ENCODE results near the gene AFMID. TPM values are rescaled to one million over a fixed set of nuclear protein-coding genes. Genes with fewer than 3 reads are reported as not detected.
A peak's percentile ranks its signal among the peaks of the same experiment; 100 is the strongest.
"Not testable (repeated sequence)": the region's sequence is repeated elsewhere in the genome, so short reads cannot be mapped to it uniquely, and the experiment has no call there.

The AFMID gene
- total and polyA plus RNA-seq, 3 donors from 2014 or later, result 36.1 to 82.2 (median 59.4) TPM

DNA sequence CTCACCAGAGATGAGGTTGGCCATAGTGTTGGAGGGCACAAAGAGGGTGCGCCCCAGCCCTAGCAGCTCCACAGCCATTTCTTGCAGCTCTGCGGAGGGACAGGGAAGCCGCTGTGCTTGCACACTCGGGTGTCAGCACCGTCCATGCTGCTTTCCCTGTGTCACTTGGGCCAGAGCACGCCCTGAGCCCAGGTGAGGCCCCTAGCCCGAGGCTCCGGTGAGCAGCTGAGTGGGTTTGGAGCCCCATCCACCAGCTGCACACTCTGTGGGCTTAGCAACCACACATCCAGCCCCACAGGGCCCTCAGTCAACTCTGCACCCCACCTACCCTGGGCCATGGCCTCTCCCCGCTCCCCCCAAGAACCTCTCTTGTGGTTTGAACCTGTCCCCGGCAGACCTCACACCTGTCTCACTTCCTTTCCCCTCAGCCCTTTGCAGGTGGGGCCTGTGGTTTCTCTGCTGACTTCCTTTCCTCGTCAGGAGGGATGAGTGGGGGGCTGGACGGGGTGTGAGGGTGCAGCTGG lies 65.0 kb downstream of the AFMID start:
- H3K9me3 ChIP-seq, result no peaks in the 10 kb centered on the region
- WGBS, 2 donors, result 82 to 88% methylated on average over 9 to 10 of the region's 12 CpGs

DNA sequence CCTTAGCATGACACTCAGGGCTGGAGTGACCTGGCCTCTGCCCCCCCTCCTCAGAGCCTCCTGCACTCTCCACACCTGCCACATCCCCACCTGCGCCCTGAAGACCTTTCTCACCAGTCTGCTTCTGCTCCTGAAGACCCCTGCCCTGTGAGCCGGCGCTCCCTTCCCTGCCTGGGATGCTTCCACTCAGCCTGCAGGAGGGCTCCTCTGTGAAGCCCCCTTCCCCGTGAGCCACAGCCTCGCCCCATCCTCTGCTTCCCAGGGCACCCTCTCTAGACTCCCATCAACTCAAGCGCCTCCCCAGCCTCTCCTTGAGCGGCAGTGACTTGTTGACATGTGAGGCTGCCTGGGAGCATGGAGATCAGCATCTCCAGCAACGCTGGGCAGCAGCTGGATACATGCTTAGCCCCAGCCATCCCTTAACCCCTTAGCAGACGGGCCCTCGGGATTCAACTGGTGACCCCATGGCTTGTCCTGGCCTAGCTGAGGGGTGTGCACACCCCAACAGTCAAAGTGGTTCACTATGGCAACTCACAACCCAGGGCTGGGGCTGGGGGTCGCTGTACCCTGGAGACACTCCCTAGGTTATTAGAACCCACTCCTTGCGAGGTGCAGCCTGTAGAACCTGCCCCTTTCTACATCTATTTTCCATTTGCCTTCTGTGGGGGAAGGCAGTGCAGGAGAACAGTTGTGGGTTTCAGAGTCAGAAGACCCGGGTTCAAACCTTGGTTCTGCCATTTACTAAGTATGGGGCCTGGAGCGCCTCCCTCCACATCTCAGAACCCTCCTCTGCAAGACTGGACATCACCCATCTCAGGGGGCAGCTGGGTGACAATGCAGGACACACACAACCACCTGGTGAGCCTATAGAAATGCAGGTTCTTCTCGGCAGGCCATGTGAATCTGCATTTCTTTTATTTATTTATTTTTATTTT lies 65.8 kb downstream of the AFMID start:
- Histone ChIP-seq H3K4me3 (no peak overlapping the region), H3K4me1 (peaks cover 6% of the 10 kb centered on the region), H3K9me3 (no peaks in the 10 kb centered on the region), H3K36me3 (ENCODE audit: low read depth, missing control alignments) (no peaks in the 10 kb centered on the region), H3K27ac (no peak overlapping the region), H3K27me3 (no peaks in the 10 kb centered on the region)
- intact Hi-C loops (cut with DNase I; ENCODE audit: low total_unique reads), result loop anchor here (10.0 kb wide), 1 partner anchor 138 kb away; no protein-coding TSS in a partner anchor
- 72 to 83% methylated on average over 14 to 15 of the region's 15 CpGs for WGBS, 2 donors
- no peak for DNase-seq
- TF ChIP-seq, protein P1, sequence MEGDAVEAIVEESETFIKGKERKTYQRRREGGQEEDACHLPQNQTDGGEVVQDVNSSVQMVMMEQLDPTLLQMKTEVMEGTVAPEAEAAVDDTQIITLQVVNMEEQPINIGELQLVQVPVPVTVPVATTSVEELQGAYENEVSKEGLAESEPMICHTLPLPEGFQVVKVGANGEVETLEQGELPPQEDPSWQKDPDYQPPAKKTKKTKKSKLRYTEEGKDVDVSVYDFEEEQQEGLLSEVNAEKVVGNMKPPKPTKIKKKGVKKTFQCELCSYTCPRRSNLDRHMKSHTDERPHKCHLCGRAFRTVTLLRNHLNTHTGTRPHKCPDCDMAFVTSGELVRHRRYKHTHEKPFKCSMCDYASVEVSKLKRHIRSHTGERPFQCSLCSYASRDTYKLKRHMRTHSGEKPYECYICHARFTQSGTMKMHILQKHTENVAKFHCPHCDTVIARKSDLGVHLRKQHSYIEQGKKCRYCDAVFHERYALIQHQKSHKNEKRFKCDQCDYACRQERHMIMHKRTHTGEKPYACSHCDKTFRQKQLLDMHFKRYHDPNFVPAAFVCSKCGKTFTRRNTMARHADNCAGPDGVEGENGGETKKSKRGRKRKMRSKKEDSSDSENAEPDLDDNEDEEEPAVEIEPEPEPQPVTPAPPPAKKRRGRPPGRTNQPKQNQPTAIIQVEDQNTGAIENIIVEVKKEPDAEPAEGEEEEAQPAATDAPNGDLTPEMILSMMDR (IDR thresholded peaks at IDR 0.05), result no peak
- TF ChIP-seq POLR2A (IDR thresholded peaks at IDR 0.05), result no peak

More for the DNA sequence above, 65.0 kb downstream of the AFMID start:
- TF ChIP-seq, protein P1 (IDR thresholded peaks at IDR 0.05), result no peak
- no peak for TF ChIP-seq POLR2A (IDR thresholded peaks at IDR 0.05)
- Histone ChIP-seq H3K36me3 (ENCODE audit: low read depth, missing control alignments) (no peaks in the 10 kb centered on the region), H3K27me3 (no peaks in the 10 kb centered on the region), H3K27ac (no peak overlapping the region), H3K4me3 (no peak overlapping the region), H3K4me1 (peaks cover 6% of the 10 kb centered on the region)
- DNase-seq, result no peak
- intact Hi-C loops (cut with DNase I; ENCODE audit: low total_unique reads), result loop anchor here (10.0 kb wide), 1 partner anchor 137 kb away; no protein-coding TSS in a partner anchor

DNA sequence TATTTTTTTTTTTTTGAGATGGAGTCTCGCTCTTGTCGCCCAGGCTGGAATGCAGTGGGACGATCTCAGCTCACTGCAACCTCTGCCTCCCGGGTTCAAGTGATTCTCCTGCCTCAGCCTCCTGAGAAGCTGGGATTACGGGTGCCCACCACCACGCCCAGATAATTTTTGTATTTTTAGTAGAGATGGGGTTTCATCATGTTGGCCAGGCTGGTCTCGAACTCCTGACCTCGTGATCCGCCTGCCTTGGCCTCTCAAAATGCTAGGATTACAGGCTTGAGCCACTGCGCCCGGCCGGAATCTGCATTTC lies 66.4 kb downstream of the AFMID start:
- H3K4me1 ChIP-seq; H3K9me3 ChIP-seq; H3K36me3 ChIP-seq (ENCODE audit: low read depth, missing control alignments); DNase-seq; H3K27me3 ChIP-seq; H3K27ac ChIP-seq: not testable (repeated sequence)
- intact Hi-C loops (cut with DNase I; ENCODE audit: low total_unique reads), result loop anchor here (10.0 kb wide), 1 partner anchor 139 kb away; no protein-coding TSS in a partner anchor
- H3K4me3 ChIP-seq, result peak overlapping the region; percentile 91 to 98
- WGBS, 2 donors, result 63 to 76% methylated on average over 12 of the region's 12 CpGs

DNA sequence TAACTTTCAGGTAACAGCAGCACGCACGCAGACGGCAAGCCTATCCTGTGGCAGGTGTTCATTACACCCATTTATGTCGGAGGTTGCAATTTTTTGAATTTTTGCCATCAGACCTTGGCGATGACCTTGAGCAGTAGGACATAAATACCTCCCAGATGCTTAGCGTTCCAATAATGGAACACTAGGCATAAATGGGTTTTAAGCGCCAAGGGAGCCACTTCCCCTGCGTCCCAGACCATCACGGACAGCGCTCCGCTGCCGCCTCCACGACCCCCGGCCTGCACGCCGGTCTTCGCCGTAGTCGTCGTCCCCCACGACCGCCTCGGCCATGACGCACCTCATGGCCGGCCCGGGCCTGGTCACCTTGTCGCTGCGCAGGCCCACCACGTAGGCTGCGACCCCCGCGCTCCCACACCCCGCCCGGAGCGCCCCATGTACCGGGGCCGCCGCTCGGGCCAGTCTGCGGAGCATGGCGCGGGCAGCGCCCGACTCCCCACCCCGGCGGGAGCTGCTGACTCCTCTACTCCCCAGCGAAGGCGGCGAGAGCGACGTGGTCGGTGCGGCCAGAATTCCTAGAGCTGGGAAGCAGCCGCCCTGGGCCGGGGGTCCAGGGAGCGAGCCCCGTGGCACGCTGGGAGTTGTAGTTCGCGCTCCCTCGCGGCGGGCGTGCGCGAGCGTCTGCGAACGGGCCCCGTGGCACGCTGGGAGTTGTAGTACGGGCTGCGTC lies 66.9 kb downstream of the AFMID start:
- intact Hi-C loops (cut with DNase I; ENCODE audit: low total_unique reads), result loop anchor here (10.0 kb wide), 1 partner anchor 139 kb away; no protein-coding TSS in a partner anchor
- TF ChIP-seq POLR2A (IDR thresholded peaks at IDR 0.05), result no peak
- TF ChIP-seq, protein P1 (IDR thresholded peaks at IDR 0.05), result peak in 1 of 3 experiments; percentile 2
- H3K27me3 ChIP-seq, result no peaks in the 10 kb centered on the region
- no peaks in the 10 kb centered on the region for H3K9me3 ChIP-seq
- H3K36me3 ChIP-seq (ENCODE audit: low read depth, missing control alignments), result no peaks in the 10 kb centered on the region
- peak overlapping the region; percentile 31 to 89 for H3K27ac ChIP-seq
- WGBS, 2 donors, result 2 to 3% methylated on average over 19 to 57 of the region's 73 CpGs
- peaks cover 6% of the 10 kb centered on the region for H3K4me1 ChIP-seq
- peak; percentile 91 for DNase-seq
- H3K4me3 ChIP-seq, result peak overlapping the region; percentile 91 to 98
